Measurements from ENCODE around the gene FARS2. TPM values are rescaled to one million over a fixed set of nuclear protein-coding genes. Genes with fewer than 3 reads are reported as not detected.

FARS2 gene
- total and polyA plus RNA-seq, 2 of the 13 experiments (the other 11 are each of a cell fraction or from before 2014, with no cell fraction given): 15.4 to 26.0 TPM

DNA sequence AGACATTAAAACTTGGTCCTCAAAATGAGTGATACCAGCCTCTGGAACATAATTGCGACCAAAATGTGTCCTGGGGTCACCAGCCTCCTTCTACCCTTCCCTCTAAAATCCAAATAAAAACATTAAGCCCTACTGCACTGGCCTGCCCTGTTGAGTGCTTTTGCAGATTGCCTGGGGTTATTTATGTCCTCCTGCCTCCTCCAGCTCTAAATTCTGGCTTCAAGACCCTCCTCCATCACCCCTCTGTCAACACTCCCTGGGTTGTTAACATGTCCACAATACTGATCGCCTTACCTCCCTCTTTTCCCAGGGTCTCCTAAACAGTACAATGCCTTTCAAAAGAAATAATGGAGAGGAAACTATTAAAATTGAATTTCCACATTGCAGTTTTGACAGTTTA, 418.0 kb downstream of the FARS2 start:
- intact Hi-C loops (cut with micrococcal nuclease; ENCODE audit: unreplicated experiment) (no loop called here), in situ Hi-C loops (cut with HindIII; ENCODE audit: extremely low pct_ligation_motif_present, low pct_unique_long_range_greater_than_20kb) (no loop called here)
- Histone ChIP-seq H3K4me2 (ENCODE audit: low read depth, low read length) (no peak overlapping the region), H2AFZ (ENCODE audit: low read length) (no peak overlapping the region), H3K9ac (ENCODE audit: insufficient read depth, low read depth, low read length) (no peak overlapping the region), H4K20me1 (ENCODE audit: insufficient read depth, low read length) (no peaks in the 10 kb centered on the region), H3K27ac (ENCODE audit: extremely low read length, insufficient read depth, low read length) (no peak overlapping the region), H3K4me3 (replicated peaks in 1 of 3; ENCODE audit: insufficient read depth in 1 of 3, low read depth in 2 of 3, low read length in 3 of 3) (no peak overlapping the region), H3K9me3 (ENCODE audit: low read length) (no peaks in the 10 kb centered on the region), H3K79me2 (ENCODE audit: insufficient read depth, low read length) (no peaks in the 10 kb centered on the region), H3K27me3 (ENCODE audit: control insufficient read depth in 1 of 2, insufficient read depth in 2 of 2, low read length in 2 of 2) (no peaks in the 10 kb centered on the region), H3K4me1 (ENCODE audit: insufficient read depth, low read length) (no peaks in the 10 kb centered on the region), H3K36me3 (replicated peaks in 1 of 2; ENCODE audit: control insufficient read depth in 1 of 2, insufficient read depth in 2 of 2, low read length in 2 of 2) (no peaks in the 10 kb centered on the region)
- WGBS (ENCODE audit: low lambda C conversion rate): 96% methylated on average over 2 of the region's 2 CpGs
- ATAC-seq (no peak), DNase-seq (ENCODE audit: low spot score) (no peak), FAIRE-seq (no peak)
- CTCF ChIA-PET (ENCODE audit: low intra/inter-chr PET ratio, low total read pairs): no interaction called here
- no peak for TF ChIP-seq NFE2L1 (CRISPR knock-in tag; IDR thresholded peaks at IDR 0.05; ENCODE audit: borderline replicate concordance)
- no peak for TF ChIP-seq ZNF264 (CRISPR knock-in tag; IDR thresholded peaks at IDR 0.05)
- TF ChIP-seq JUNB (CRISPR knock-in tag; IDR thresholded peaks at IDR 0.05; ENCODE audit: borderline replicate concordance): no peak
- TF ChIP-seq ZNF567 (CRISPR knock-in tag; IDR thresholded peaks at IDR 0.05; ENCODE audit: borderline replicate concordance): no peak
- TF ChIP-seq FOXK1 (CRISPR knock-in tag; IDR thresholded peaks at IDR 0.05; ENCODE audit: borderline replicate concordance, low read depth): no peak
- no peak for TF ChIP-seq GATAD1 (CRISPR knock-in tag; IDR thresholded peaks at IDR 0.05)
- TF ChIP-seq ZNF841 (CRISPR knock-in tag; IDR thresholded peaks at IDR 0.05; ENCODE audit: borderline replicate concordance): no peak
- TF ChIP-seq, protein P1, sequence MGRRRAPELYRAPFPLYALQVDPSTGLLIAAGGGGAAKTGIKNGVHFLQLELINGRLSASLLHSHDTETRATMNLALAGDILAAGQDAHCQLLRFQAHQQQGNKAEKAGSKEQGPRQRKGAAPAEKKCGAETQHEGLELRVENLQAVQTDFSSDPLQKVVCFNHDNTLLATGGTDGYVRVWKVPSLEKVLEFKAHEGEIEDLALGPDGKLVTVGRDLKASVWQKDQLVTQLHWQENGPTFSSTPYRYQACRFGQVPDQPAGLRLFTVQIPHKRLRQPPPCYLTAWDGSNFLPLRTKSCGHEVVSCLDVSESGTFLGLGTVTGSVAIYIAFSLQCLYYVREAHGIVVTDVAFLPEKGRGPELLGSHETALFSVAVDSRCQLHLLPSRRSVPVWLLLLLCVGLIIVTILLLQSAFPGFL (CRISPR knock-in tag; IDR thresholded peaks at IDR 0.05): no peak
- no peak for TF ChIP-seq ZNF281 (CRISPR knock-in tag; IDR thresholded peaks at IDR 0.05; ENCODE audit: borderline replicate concordance)
- no TSS peak for BruUV-seq (replicated peaks)
- POLR2A ChIA-PET: no interaction called here

Data from HepG2 (cell line).